ENCODE results near the gene TMEM132D. TPM values are rescaled to one million over a fixed set of nuclear protein-coding genes. Genes with fewer than 3 reads are reported as not detected.

Gene TMEM132D
- total and polyA plus RNA-seq, 2 of the 8 experiments (the other 6 are each of a cell fraction or from before 2014, with no cell fraction given) = 3.5 to 10.1 TPM

DNA sequence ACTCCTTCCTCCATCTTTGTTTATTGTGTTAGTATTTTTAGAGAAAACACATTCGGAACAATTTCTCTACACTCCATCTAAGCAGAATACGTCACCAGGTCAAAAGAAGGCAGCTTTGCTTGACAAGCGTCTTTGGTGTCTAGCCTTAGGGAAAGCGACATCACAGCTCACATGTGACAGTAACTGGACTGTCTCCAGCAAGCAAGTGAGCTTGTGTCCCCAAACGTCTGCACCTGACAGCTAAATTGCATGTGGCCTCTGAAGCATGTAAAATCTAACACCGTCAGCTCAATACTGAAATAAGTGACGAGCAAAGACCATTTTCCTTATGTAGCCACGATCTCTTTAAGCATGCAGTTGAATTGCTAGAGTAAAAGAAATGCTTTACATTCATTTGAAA lies 540.8 kb downstream of the TMEM132D start:
- no peak overlapping the region for H3K56ac ChIP-seq (replicated peaks; ENCODE audit: insufficient read length, low read depth, low read length)
- H4K5ac ChIP-seq (ENCODE audit: insufficient read length, low read depth, low read length) = no peak overlapping the region
- CTCF ChIA-PET (ENCODE audit: partially characterized antibody) = interaction anchor here (0.6 kb wide), 1 partner anchor 27 kb away, joined by 3 read pairs; no protein-coding TSS in a partner anchor
- H3K36me3 ChIP-seq (ENCODE audit: control insufficient read depth in 2 of 4, insufficient read depth in 4 of 4, low read length in 3 of 4) = no peaks in the 10 kb centered on the region
- no peak overlapping the region for H3K18ac ChIP-seq (ENCODE audit: extremely low read depth, low read length)
- no peaks in the 10 kb centered on the region for H3K27me3 ChIP-seq (replicated peaks in 1 of 4; ENCODE audit: control insufficient read depth in 3 of 4, extremely low read depth in 1 of 4, insufficient read depth in 3 of 4, low read length in 3 of 4)
- no peak overlapping the region for H3K4me3 ChIP-seq (ENCODE audit: extremely low read depth in 1 of 4, insufficient read depth in 2 of 4, low read depth in 3 of 4, low read length in 4 of 4)
- no peak overlapping the region for H3K4ac ChIP-seq (replicated peaks; ENCODE audit: insufficient read length, low read depth, low read length)
- no peak overlapping the region for H2AFZ ChIP-seq (ENCODE audit: low read length)
- H4K20me1 ChIP-seq (replicated peaks in 1 of 2; ENCODE audit: control insufficient read depth in 1 of 2, insufficient read depth in 2 of 2, low read length in 2 of 2) = no peaks in the 10 kb centered on the region
- WGBS, 2 experiments (ENCODE audit: extremely low coverage in 1 of 2, insufficient coverage in 1 of 2, insufficient read length in 1 of 2, insufficient replicate concordance in 2 of 2, low coverage in 1 of 2, low lambda C conversion rate in 2 of 2, missing lambda C conversion rate in 1 of 2) = 90% methylated on average over 8 of the region's 8 CpGs; no CpG with 5 or more reads in 1 of the 2 experiments
- no peak overlapping the region for H3K4me2 ChIP-seq (ENCODE audit: insufficient read depth in 1 of 2, low read depth in 2 of 2, low read length in 2 of 2)
- POLR2A ChIA-PET (ENCODE audit: partially characterized antibody) = no interaction called here
- no peak overlapping the region for H2BK120ac ChIP-seq (replicated peaks; ENCODE audit: low read depth, low read length)
- no peak overlapping the region for H3K27ac ChIP-seq (ENCODE audit: low read depth, low read length)
- no peaks in the 10 kb centered on the region for H3K23me2 ChIP-seq (ENCODE audit: low read depth, low read length)
- TF ChIP-seq MAFK (IDR thresholded peaks at IDR 0.05; ENCODE audit: low read depth, low read length) (no peak), JUN (IDR thresholded peaks at IDR 0.05; ENCODE audit: low read depth, low read length) (no peak), TBP (IDR thresholded peaks at IDR 0.05; ENCODE audit: low read depth, low read length) (no peak), TEAD4 (IDR thresholded peaks at IDR 0.05; ENCODE audit: low read depth, low read length) (no peak)
- H2AK5ac ChIP-seq (ENCODE audit: low read depth, low read length) = no peak overlapping the region
- H2BK12ac ChIP-seq (ENCODE audit: low read depth, low read length) = no peak overlapping the region
- H3K79me2 ChIP-seq (ENCODE audit: control insufficient read depth in 1 of 2, insufficient read depth in 2 of 2, low read length in 2 of 2) = no peaks in the 10 kb centered on the region
- DNase-seq (ENCODE audit: low read depth in 1 of 2, low spot score in 2 of 2) = no peak
- H3K9ac ChIP-seq (replicated peaks in 1 of 4; ENCODE audit: extremely low read depth in 1 of 4, low read depth in 3 of 4, low read length in 3 of 4) = no peak overlapping the region
- H4K8ac ChIP-seq (ENCODE audit: extremely low read depth, insufficient read depth, low read length) = no peak overlapping the region
- no peak overlapping the region for H2BK20ac ChIP-seq (ENCODE audit: low read length)
- no peak overlapping the region for H2BK5ac ChIP-seq (ENCODE audit: low read depth, low read length)
- no peak overlapping the region for H4K91ac ChIP-seq (replicated peaks; ENCODE audit: insufficient read length, low read length)
- H3K79me1 ChIP-seq (ENCODE audit: low read depth, low read length) = no peaks in the 10 kb centered on the region
- H3K14ac ChIP-seq (ENCODE audit: insufficient read length) = no peak overlapping the region
- H3K9me3 ChIP-seq (ENCODE audit: insufficient read depth in 2 of 2, low read depth in 1 of 2, low read length in 1 of 2) = peaks cover 0 to 3% of the 10 kb centered on the region in 2 experiments; a peak in 2 of 4 replicates
- H3K4me1 ChIP-seq (replicated peaks in 1 of 4; ENCODE audit: control insufficient read depth in 3 of 4, insufficient read depth in 4 of 4, low read length in 3 of 4) = peaks cover 0 to 2% (median 0%) of the 10 kb centered on the region in 4 experiments; a peak in 1 of 7 replicates
- no peak overlapping the region for H3K23ac ChIP-seq (ENCODE audit: insufficient read length)
- no peak overlapping the region for H2BK15ac ChIP-seq (ENCODE audit: low read length)
- FAIRE-seq = no peak

All from H1 (cell line).